GM21737 (cell line): Measurements from ENCODE around the gene SLIT3.

Experiments
- ATAC-seq: cut with Tn5 transposase; IDR thresholded peaks from one replicate; pipeline ENCODE4 v1.9.1; 2021; ENCODE audit warnings: mild to moderate bottlenecking, moderate library complexity; ENCODE audit not compliant: unreplicated experiment

Gene SLIT3

DNA sequence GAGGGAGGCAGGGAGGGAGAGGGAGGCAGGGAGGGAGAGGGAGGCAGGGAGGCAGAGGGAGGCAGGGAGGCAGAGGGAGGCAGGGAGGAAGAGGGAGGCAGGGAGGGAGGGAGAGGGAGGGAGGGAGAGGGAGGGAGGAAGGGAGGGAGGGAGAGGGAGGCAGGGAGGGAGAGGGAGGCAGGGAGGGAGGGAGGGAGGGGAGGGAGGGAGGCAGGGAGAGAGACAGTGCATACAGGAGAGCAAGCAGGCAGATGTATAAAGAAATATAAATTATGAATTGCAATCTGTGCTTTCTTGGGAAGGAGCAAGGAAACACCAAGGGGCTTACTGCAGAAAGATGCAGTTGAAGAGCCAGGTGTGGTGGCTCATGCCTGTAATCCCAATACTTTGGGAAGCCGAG, 574.6 kb downstream of the SLIT3 start:
- ATAC-seq: no peak

GRCh38 chr5:168724227-168724626, 576.7 kb downstream of the SLIT3 start:
- no peak for ATAC-seq

DNA sequence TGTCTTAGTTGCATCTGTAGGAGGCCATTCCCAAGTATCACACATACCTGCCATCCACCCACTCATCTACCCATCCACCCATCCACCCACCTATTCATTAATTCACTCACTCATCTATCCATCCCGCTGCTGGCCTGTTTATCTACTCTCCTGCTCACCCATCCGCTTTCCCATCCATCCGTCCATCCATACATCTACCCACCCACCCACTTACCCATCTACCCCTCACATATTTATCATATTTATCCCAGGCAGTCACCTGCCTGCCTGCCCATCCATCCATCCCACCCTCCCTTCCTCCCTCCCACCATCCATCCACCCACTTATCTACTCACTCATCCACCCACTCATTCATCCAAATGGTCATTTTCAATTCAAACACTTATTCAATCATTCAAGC, 577.9 kb downstream of the SLIT3 start:
- ATAC-seq: no peak

GRCh38 chr5:168721966-168722365, 579.0 kb downstream of the SLIT3 start:
- no peak for ATAC-seq

- ATAC-seq: no peak
Observed at GRCh38 chr5:168721002-168721753, 579.8 kb downstream of the SLIT3 start.

GRCh38 chr5:168720575-168720974, 580.4 kb downstream of the SLIT3 start:
- no peak for ATAC-seq

DNA sequence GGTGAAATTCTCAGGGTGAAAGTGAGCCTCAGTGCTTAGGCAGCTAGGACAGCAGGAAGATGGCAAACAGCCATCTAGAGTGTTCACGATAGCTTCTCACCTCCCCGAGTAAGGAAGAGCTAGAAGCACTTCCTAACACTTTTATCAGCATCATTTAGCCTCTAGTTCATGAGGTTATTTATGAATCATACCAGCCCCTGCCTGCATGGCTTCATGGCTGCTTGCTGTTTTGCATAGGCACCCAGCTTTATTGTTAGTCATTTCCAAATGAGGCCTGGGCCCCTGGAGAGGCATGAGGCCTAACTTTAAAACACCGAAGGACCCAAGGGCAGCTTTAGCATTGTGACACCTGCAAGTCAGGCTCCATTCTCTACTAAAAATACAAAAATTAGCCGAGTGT, 586.9 kb downstream of the SLIT3 start:
- no peak for ATAC-seq

- no peak for ATAC-seq
Observed at GRCh38 chr5:168713051-168713450, 587.9 kb downstream of the SLIT3 start.

GRCh38 chr5:168712280-168712924, 588.5 kb downstream of the SLIT3 start:
- no peak for ATAC-seq

GRCh38 chr5:168710706-168711105, 590.2 kb downstream of the SLIT3 start:
- ATAC-seq: no peak

DNA sequence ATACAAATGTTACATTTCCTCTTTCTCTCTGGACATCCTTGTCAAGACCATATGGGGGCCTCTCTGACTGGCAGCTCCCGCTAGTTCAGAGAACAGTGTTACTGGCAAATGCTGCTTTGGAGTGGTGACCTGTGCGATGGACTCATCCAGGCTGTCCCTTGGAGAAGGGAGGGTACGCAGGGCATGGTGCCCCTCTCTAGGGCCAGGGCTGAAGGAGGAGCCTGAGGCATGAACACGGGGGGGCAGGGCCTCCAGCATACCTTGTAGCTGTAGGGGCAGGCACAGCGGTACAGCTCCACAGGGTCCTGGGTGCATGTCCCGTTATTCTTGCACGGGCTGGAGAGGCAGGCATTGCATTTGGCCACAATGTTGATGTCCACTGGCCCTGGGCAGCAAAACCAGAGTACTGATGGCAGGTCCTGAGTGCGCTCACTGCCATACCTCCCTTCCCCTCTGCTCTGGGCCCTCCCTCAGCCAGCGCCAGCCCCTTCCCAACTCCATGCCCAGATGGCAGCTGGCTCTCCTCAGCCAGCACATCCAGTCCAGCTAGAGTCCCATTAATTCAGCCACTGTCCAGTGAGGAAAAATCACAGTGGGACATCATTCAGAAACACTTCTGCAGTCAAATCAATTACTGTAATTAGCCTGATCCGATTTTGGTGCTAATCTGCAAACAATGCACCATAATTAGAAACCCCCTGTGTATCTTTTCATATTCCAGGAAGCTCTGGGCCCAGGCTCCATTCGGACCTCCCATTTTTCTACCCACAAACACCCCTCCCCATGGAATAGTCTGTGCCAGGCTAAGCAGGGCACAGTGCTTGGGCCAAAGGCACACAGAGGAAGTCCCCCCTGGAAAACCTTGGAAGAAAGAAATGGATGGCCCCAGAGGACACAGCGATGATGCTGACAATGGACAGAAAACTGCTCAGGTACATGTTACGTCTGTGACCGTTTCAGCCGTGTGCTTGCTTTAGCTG, 592.9 kb downstream of the SLIT3 start:
- no peak for ATAC-seq

DNA sequence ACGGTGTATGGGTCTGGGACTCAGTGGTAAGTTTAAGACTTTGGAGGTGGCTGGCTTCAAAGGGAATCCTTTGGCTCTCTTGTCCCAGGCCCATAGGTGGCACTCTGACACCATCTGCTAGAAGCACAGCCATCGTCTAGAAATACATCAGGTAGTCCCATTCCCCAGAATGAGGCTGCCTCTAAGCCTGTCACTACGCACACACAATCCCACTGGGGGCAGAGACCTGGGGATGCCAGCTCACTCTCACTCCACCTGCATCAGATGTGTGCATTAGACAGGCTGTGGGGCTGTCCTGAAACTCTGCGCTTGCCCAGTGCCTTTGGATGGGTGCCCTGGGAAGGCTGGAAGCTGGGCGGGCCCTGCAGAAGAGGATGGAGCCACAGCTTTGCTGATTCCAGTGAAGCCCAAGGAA, 594.3 kb downstream of the SLIT3 start:
- ATAC-seq: no peak

GRCh38 chr5:168705321-168705720, 595.6 kb downstream of the SLIT3 start:
- no peak for ATAC-seq

GRCh38 chr5:168702511-168702910, 598.4 kb downstream of the SLIT3 start:
- ATAC-seq: no peak

- no peak for ATAC-seq
Observed at GRCh38 chr5:168701641-168702040, 599.3 kb downstream of the SLIT3 start.

- no peak for ATAC-seq
Observed at GRCh38 chr5:168699002-168699401, 601.9 kb downstream of the SLIT3 start.

DNA sequence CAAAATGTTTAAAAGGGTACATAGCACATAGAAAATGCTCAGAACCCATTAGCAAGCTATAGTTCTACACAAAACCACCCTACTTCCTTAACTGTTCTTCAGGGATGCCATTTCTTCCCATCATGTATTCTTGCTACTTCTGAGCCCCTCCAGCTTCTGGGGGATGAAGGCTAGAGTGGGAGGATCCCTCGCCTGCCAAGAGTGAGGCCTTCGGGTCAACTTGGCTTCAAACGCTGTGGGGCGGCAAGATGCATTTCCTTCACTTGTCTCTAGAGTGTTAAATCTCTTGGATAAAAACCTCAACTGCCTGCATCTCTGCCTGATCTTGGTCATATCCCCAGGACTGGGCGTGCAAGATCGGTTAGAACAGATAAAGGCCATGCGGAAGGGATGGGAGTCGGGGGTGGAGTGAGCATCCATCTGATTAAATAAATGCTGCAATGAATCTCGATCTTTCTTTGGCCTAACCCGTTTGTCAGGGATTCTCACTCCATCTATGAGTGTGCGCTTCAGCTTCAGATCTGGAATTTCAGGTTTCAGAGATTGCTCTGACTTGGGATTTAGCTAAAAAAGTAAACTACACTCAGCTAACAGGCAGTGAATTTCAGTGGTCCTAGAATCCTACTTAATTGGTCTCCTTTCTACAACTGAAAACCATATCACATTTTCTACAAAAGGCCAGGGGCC, 603.8 kb downstream of the SLIT3 start:
- no peak for ATAC-seq

- no peak for ATAC-seq
Observed at GRCh38 chr5:168696611-168697010, 604.3 kb downstream of the SLIT3 start.

GRCh38 chr5:168695301-168695835, 605.6 kb downstream of the SLIT3 start:
- ATAC-seq: no peak

- ATAC-seq: no peak
Observed at GRCh38 chr5:168694289-168694688, 606.6 kb downstream of the SLIT3 start.

GRCh38 chr5:168693883-168694282, 607.1 kb downstream of the SLIT3 start:
- ATAC-seq: no peak
